Measurements from ENCODE around the gene RHOJ. TPM values are rescaled to one million over a fixed set of nuclear protein-coding genes. Genes with fewer than 3 reads are reported as not detected.

The RHOJ gene
- total RNA-seq, 1 experiment from 2014 or later: 30.2 TPM

GRCh38 chr14:63268771-63269170 lies 64.5 kb downstream of the RHOJ start:
- TF ChIP-seq EZH2 (IDR thresholded peaks at IDR 0.05; ENCODE audit: borderline replicate concordance, low read depth, low read length, poor library complexity, severe bottlenecking): no peak
- TF ChIP-seq CTCF (conservative IDR thresholded peaks at IDR 0.05; ENCODE audit: low read depth, low read length): no peak
- ChIA-PET CTCF (no interaction called here), POLR2A (ENCODE audit: low non-redundant PET) (no interaction called here)
- Histone ChIP-seq H3K4me3 (ENCODE audit: low read depth, low read length, poor library complexity, severe bottlenecking) (no peak overlapping the region), H3K27ac (ENCODE audit: low read depth, low read length, poor library complexity, severe bottlenecking) (no peak overlapping the region), H3K4me1 (ENCODE audit: insufficient read depth, low read length, poor library complexity, severe bottlenecking) (no peaks in the 10 kb centered on the region), H3K27me3 (replicated peaks; ENCODE audit: insufficient read depth, low read depth, low read length, poor library complexity) (no peaks in the 10 kb centered on the region), H3K9me3 (ENCODE audit: low read depth, low read length, poor library complexity, severe bottlenecking) (peaks cover 8% of the 10 kb centered on the region), H3K36me3 (ENCODE audit: insufficient read depth, low read length, poor library complexity, severe bottlenecking) (no peaks in the 10 kb centered on the region)
- DNase-seq (ENCODE audit: low spot score): no peak
- intact Hi-C loops (cut with micrococcal nuclease; ENCODE audit: unreplicated experiment): no loop called here
- no TSS peak for BruUV-seq (replicated peaks)

- Histone ChIP-seq H3K4me3 (ENCODE audit: low read depth, low read length, poor library complexity, severe bottlenecking) (no peak overlapping the region), H3K4me1 (ENCODE audit: insufficient read depth, low read length, poor library complexity, severe bottlenecking) (peaks cover 3% of the 10 kb centered on the region), H3K27ac (ENCODE audit: low read depth, low read length, poor library complexity, severe bottlenecking) (no peak overlapping the region), H3K36me3 (ENCODE audit: insufficient read depth, low read length, poor library complexity, severe bottlenecking) (no peaks in the 10 kb centered on the region), H3K9me3 (ENCODE audit: low read depth, low read length, poor library complexity, severe bottlenecking) (peaks cover 8% of the 10 kb centered on the region), H3K27me3 (replicated peaks; ENCODE audit: insufficient read depth, low read depth, low read length, poor library complexity) (no peaks in the 10 kb centered on the region)
- no TSS peak for BruUV-seq (replicated peaks)
- intact Hi-C loops (cut with micrococcal nuclease; ENCODE audit: unreplicated experiment): loop anchor here (10.0 kb wide), 1 partner anchor 225 kb away; the partner anchor contains the start of gene KCNH5
- no peak for DNase-seq (ENCODE audit: low spot score)
- CTCF ChIA-PET: no interaction called here
- POLR2A ChIA-PET (ENCODE audit: low non-redundant PET): no interaction called here
- TF ChIP-seq EZH2 (IDR thresholded peaks at IDR 0.05; ENCODE audit: borderline replicate concordance, low read depth, low read length, poor library complexity, severe bottlenecking): no peak
These were observed 65.5 kb downstream of the RHOJ start for GRCh38 chr14:63269561-63270225.

- H3K4me1 ChIP-seq (ENCODE audit: insufficient read depth, low read length, poor library complexity, severe bottlenecking): peaks cover 3% of the 10 kb centered on the region
- POLR2A ChIA-PET (ENCODE audit: low non-redundant PET): no interaction called here
- no peaks in the 10 kb centered on the region for H3K36me3 ChIP-seq (ENCODE audit: insufficient read depth, low read length, poor library complexity, severe bottlenecking)
- H3K9me3 ChIP-seq (ENCODE audit: low read depth, low read length, poor library complexity, severe bottlenecking): no peaks in the 10 kb centered on the region
- intact Hi-C loops (cut with micrococcal nuclease; ENCODE audit: unreplicated experiment): loop anchor here (10.0 kb wide), 1 partner anchor 228 kb away; the partner anchor contains the start of gene KCNH5
- no peak overlapping the region for H3K27ac ChIP-seq (ENCODE audit: low read depth, low read length, poor library complexity, severe bottlenecking)
- TF ChIP-seq CTCF (conservative IDR thresholded peaks at IDR 0.05; ENCODE audit: low read depth, low read length) (no peak), EZH2 (IDR thresholded peaks at IDR 0.05; ENCODE audit: borderline replicate concordance, low read depth, low read length, poor library complexity, severe bottlenecking) (no peak)
- H3K27me3 ChIP-seq (replicated peaks; ENCODE audit: insufficient read depth, low read depth, low read length, poor library complexity): no peaks in the 10 kb centered on the region
- CTCF ChIA-PET: no interaction called here
- no peak for DNase-seq (ENCODE audit: low spot score)
- BruUV-seq (replicated peaks): no TSS peak
- H3K4me3 ChIP-seq (ENCODE audit: low read depth, low read length, poor library complexity, severe bottlenecking): no peak overlapping the region
These were observed 68.9 kb downstream of the RHOJ start for GRCh38 chr14:63273129-63273528.
